CD14-positive monocyte (primary cell): ENCODE measurements around the gene CALM1. TPM values are rescaled to one million over a fixed set of nuclear protein-coding genes. Genes with fewer than 3 reads are reported as not detected.

ENCODE experiments used
- DNase-seq, 3 donors: peaks; one replicate each; pipeline ENCODE4 v3.0.0-alpha.2; 2011 to 2022
- H2AFZ ChIP-seq: 2 replicates; pipeline ENCODE4 v1.6.0; 2012; ENCODE audit warnings: mild to moderate bottlenecking, low read depth, low read length, inconsistent platforms; ENCODE audit not compliant: insufficient read depth, poor library complexity, severe bottlenecking
- H3K27ac ChIP-seq, 2 donors: 1 replicate in 1 of 2; 2 replicates in 1 of 2; pipeline ENCODE4 v1.5.1; 2012 to 2013; ENCODE audit warnings: low read length in 2 of 2, control low read depth in 1 of 2, inconsistent platforms in 1 of 2, low read depth in 1 of 2, mild to moderate bottlenecking in 1 of 2
- H3K27me3 ChIP-seq, 2 donors: one replicate each; pipeline versions ENCODE4 v1.6.0 to v1.6.1; 2011 to 2013; ENCODE audit warnings: low read length in 2 of 2; ENCODE audit not compliant: control insufficient read depth in 2 of 2, insufficient read depth in 2 of 2
- H3K36me3 ChIP-seq, 2 donors: replicated peaks in 1 of 2; 1 replicate in 1 of 2; 2 replicates in 1 of 2; pipeline versions ENCODE4 v1.5.1 to v1.6.1; 2012 to 2013; ENCODE audit warnings: low read length in 2 of 2, control low read depth in 1 of 2, inconsistent platforms in 1 of 2, mild to moderate bottlenecking in 1 of 2; ENCODE audit not compliant: insufficient read depth in 2 of 2, control insufficient read depth in 1 of 2
- H3K4me1 ChIP-seq, 2 donors: 1 replicate in 1 of 2; 2 replicates in 1 of 2; pipeline versions ENCODE4 v1.5.1 to v1.6.1; 2012 to 2013; ENCODE audit warnings: low read length in 2 of 2, control low read depth in 1 of 2, inconsistent platforms in 1 of 2, mild to moderate bottlenecking in 1 of 2, moderate library complexity in 1 of 2; ENCODE audit not compliant: insufficient read depth in 2 of 2, control insufficient read depth in 1 of 2
- H3K4me2 ChIP-seq: replicated peaks from 2 replicates; pipeline ENCODE3; 2012; ENCODE audit warnings: low read length, moderate library complexity, mild to moderate bottlenecking; ENCODE audit not compliant: poor library complexity, severe bottlenecking; ENCODE audit errors: extremely low read depth
- H3K4me3 ChIP-seq, 3 experiments: fragments of 200-600 bp in 1 of 3; sonication (generic) in 1 of 3; replicated peaks in 1 of 3; 1 replicate in 2 of 3; 2 replicates in 1 of 3; pipeline ENCODE4 v1.5.1; 2011 to 2013; ENCODE audit warnings: low read length in 3 of 3, mild to moderate bottlenecking in 3 of 3, control low read depth in 2 of 3, low read depth in 2 of 3, inconsistent platforms in 1 of 3, moderate library complexity in 1 of 3
- H3K79me2 ChIP-seq: 2 replicates; pipeline ENCODE4 v1.6.0; 2012; ENCODE audit warnings: mild to moderate bottlenecking, control low read depth, inconsistent platforms, low read length, moderate library complexity; ENCODE audit not compliant: insufficient read depth
- H3K9ac ChIP-seq: 2 replicates; pipeline ENCODE4 v1.6.0; 2017; ENCODE audit warnings: low read length, mild to moderate bottlenecking; ENCODE audit not compliant: insufficient read depth, poor library complexity, severe bottlenecking
- H3K9me3 ChIP-seq, 2 donors: replicated peaks in 1 of 2; 1 replicate in 1 of 2; 2 replicates in 1 of 2; pipeline versions ENCODE4 v1.5.1 to v1.6.1; 2012 to 2013; ENCODE audit warnings: low read length in 2 of 2, control low read depth in 1 of 2; ENCODE audit not compliant: control insufficient read depth in 1 of 2, insufficient read depth in 1 of 2
- H4K20me1 ChIP-seq: 2 replicates; pipeline ENCODE4 v1.6.0; 2012; ENCODE audit warnings: mild to moderate bottlenecking, low read length, control low read depth, moderate library complexity; ENCODE audit not compliant: insufficient read depth
- H3K27ac Mint-ChIP-seq, 7 donors: one replicate each; pipeline ENCODE4 v1.8.0; 2020; ENCODE audit warnings: mild to moderate bottlenecking in 7 of 7, mixed read lengths in 7 of 7, moderate library complexity in 6 of 7, inconsistent platforms in 2 of 7
- H3K27me3 Mint-ChIP-seq, 3 donors: one replicate each; pipeline ENCODE4 v1.8.0; 2021 to 2022; ENCODE audit warnings: low read depth in 3 of 3, mild to moderate bottlenecking in 3 of 3, mixed read lengths in 3 of 3, moderate library complexity in 3 of 3, inconsistent platforms in 1 of 3
- H3K36me3 Mint-ChIP-seq, 2 donors: one replicate each; pipeline ENCODE4 v1.8.0; 2020; ENCODE audit warnings: mixed read lengths in 2 of 2, inconsistent platforms in 1 of 2, mild to moderate bottlenecking in 1 of 2
- H3K4me1 Mint-ChIP-seq: one replicate; pipeline ENCODE4 v1.8.0; 2020; ENCODE audit warnings: mild to moderate bottlenecking, mixed read lengths
- H3K4me3 Mint-ChIP-seq, 2 donors: one replicate each; pipeline ENCODE4 v1.8.0; 2020; ENCODE audit warnings: mild to moderate bottlenecking in 2 of 2, mixed read lengths in 2 of 2, moderate library complexity in 1 of 2
- H3K9me3 Mint-ChIP-seq, 7 donors: one replicate each; pipeline ENCODE4 v1.8.0; 2020 to 2022; ENCODE audit warnings: mixed read lengths in 7 of 7, mild to moderate bottlenecking in 6 of 7, moderate library complexity in 6 of 7, inconsistent platforms in 2 of 7
- WGBS: methylation state at CpG from one replicate; pipeline ENCODE4 v1.1.5; 2013; ENCODE audit warnings: missing lambda C conversion rate; ENCODE audit not compliant: insufficient coverage; 5-methylcytosine and 5-hydroxymethylcytosine counted together
- intact Hi-C, 2 donors: fragments of 100-400 bp; cut with micrococcal nuclease; formaldehyde crosslinking; loops; one replicate each; pipeline versions ENCODE4 v1.15.0 to v1.15.1; 2023
- polyA plus RNA-seq, 3 donors: library from polyadenylated mRNA; depleted of rRNA in 1 of 3; unstranded in 2 of 3; stranded (reverse) in 1 of 3; fragments of 300-500 nt in 2 of 3; fragments of >200 nt in 1 of 3; fragmentation: Illumina TruSeq in 2 of 3; gene quantifications; 1 replicate in 2 of 3; 2 replicates in 1 of 3; pipeline ENCODE4 v1.2.3, GENCODE V29; 2012 to 2021
- TF ChIP-seq, protein P1 (sequence below): fragments of 200-600 bp; IDR thresholded peaks from one replicate; pipeline ENCODE4 v1.8.0; 2022; ENCODE audit warnings: antibody characterized with exemption, mild to moderate bottlenecking

CALM1 gene
- polyA plus RNA-seq, 3 donors = 277 to 912 (median 906) TPM

DNA sequence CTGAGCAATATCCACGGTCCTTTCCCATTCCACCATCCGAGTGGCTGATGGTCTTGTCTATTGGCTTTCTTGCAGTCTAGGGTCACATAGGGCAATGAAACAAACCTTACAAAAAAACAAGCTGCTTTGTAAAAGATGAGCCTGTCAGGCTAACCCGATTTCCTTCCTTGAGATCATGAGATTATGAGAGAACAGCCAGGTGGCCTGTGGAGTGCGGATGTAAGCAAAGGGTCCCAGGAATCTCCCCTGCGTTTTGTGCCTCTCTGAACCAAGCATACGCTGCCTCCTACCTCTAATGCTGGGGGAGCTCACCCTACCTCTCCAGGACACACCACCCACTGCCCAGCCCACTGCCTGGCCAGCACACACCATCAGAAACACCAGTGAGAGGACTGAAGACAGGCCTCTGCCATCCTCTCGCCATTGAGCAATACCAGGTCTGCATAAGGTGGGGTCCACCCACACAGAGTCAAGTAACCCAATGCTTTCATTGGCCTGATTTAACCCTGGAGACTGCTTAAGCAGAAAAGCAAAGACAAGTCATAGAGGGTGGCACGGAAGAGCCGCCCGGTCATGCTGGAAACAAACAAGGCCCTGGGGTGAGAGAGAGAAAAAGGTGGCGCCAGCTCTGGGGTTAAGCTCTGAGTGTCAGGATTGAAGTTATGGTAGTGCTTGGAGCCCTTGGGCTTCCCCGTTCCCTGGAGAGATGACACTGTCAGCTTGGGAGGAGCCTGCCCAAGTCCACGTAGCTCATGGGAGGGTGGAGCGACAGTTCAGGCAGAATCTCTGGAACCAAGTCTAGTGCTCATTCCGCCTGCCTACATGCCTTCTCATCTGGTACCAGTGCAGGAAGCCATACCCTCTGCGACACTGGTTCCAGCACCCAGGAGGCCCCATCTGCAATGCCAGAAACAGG lies 46.6 kb downstream of the CALM1 start:
- H3K27me3 ChIP-seq = no peaks in the 10 kb centered on the region
- H3K9ac ChIP-seq = no peak overlapping the region
- H4K20me1 ChIP-seq = no peaks in the 10 kb centered on the region
- TF ChIP-seq, protein P1, sequence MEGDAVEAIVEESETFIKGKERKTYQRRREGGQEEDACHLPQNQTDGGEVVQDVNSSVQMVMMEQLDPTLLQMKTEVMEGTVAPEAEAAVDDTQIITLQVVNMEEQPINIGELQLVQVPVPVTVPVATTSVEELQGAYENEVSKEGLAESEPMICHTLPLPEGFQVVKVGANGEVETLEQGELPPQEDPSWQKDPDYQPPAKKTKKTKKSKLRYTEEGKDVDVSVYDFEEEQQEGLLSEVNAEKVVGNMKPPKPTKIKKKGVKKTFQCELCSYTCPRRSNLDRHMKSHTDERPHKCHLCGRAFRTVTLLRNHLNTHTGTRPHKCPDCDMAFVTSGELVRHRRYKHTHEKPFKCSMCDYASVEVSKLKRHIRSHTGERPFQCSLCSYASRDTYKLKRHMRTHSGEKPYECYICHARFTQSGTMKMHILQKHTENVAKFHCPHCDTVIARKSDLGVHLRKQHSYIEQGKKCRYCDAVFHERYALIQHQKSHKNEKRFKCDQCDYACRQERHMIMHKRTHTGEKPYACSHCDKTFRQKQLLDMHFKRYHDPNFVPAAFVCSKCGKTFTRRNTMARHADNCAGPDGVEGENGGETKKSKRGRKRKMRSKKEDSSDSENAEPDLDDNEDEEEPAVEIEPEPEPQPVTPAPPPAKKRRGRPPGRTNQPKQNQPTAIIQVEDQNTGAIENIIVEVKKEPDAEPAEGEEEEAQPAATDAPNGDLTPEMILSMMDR = no peak
- H3K79me2 ChIP-seq = no peaks in the 10 kb centered on the region
- peaks cover 0 to 10% of the 10 kb centered on the region in 2 donors for H3K9me3 ChIP-seq
- H3K9me3 Mint-ChIP-seq = peaks cover 2 to 13% (median 9%) of the 10 kb centered on the region in 7 donors
- WGBS = 76% methylated on average over 12 of the region's 16 CpGs
- H3K27ac ChIP-seq = no peak overlapping the region
- H3K27ac Mint-ChIP-seq = peak overlapping the region in 1 of 7 donors; percentile 10
- no peak overlapping the region for H3K4me2 ChIP-seq
- peaks cover 7% of the 10 kb centered on the region for H3K4me1 Mint-ChIP-seq
- no peaks in the 10 kb centered on the region for H3K36me3 Mint-ChIP-seq
- intact Hi-C loops = no loop called here
- no peak for DNase-seq
- no peak overlapping the region for H3K4me3 Mint-ChIP-seq
- H3K4me3 ChIP-seq = no peak overlapping the region
- H3K27me3 Mint-ChIP-seq = peaks cover 2 to 6% (median 5%) of the 10 kb centered on the region in 3 donors
- no peaks in the 10 kb centered on the region for H3K4me1 ChIP-seq
- no peak overlapping the region for H2AFZ ChIP-seq
- no peaks in the 10 kb centered on the region for H3K36me3 ChIP-seq

DNA sequence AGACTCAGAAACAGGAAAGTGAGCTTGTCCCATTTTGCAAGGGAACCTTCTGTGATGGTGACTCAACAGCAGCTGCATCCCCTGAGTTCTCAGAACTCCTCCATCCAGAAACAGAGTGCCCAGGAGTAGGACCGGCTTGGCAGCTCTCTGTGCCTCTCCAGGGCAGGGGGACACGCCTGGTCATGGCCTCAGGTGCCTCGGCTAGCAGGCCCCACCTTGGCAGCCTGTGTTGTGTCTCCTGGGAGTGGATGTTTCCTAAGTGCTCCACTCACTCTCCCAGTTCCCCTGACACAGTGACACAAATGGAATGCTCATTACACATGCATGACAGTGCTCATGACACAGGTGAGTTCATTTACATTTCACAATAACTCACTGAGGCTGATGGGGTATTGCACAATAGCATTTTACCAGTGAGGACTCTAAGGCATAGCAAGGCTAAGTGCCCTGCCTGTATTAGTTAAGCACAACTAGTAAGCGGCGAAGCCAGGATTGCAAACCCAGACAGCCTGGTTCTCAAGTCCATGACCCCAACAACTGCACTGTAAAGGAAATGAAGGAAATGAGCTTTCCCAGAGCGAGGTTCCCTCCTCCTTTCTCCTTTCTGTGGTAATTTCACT lies 47.4 kb downstream of the CALM1 start:
- Mint-ChIP-seq H3K27me3 (peaks cover 2 to 6% (median 5%) of the 10 kb centered on the region in 3 donors), H3K36me3 (no peaks in the 10 kb centered on the region), H3K4me3 (no peak overlapping the region), H3K9me3 (peaks cover 2 to 13% (median 9%) of the 10 kb centered on the region in 7 donors), H3K27ac (no peak overlapping the region), H3K4me1 (peaks cover 7% of the 10 kb centered on the region)
- intact Hi-C loops = no loop called here
- Histone ChIP-seq H3K79me2 (no peaks in the 10 kb centered on the region), H3K27me3 (no peaks in the 10 kb centered on the region), H3K9ac (no peak overlapping the region), H2AFZ (no peak overlapping the region), H4K20me1 (no peaks in the 10 kb centered on the region), H3K9me3 (peaks cover 0 to 11% of the 10 kb centered on the region in 2 donors), H3K36me3 (no peaks in the 10 kb centered on the region), H3K4me1 (no peaks in the 10 kb centered on the region), H3K27ac (no peak overlapping the region), H3K4me2 (no peak overlapping the region), H3K4me3 (no peak overlapping the region)
- TF ChIP-seq, protein P1 = no peak
- DNase-seq = no peak
- no CpG with 5 or more reads among the region's 6 CpGs for WGBS
